K562 (cell line): ENCODE data around the gene EPDR1. TPM values are rescaled to one million over a fixed set of nuclear protein-coding genes. Genes with fewer than 3 reads are reported as not detected.

Source experiments
- CREB1 ChIP-seq, 2 experiments: sonication (generic) in 1 of 2; formaldehyde crosslinking in 1 of 2; IDR thresholded peaks; 2 replicates each; pipeline versions ENCODE4 v1.6.1 to v1.8.0; 2012 to 2022; ENCODE audit warnings: inconsistent platforms in 1 of 2, mild to moderate bottlenecking in 1 of 2, missing genetic modification reagents in 1 of 2, moderate library complexity in 1 of 2
- HNRNPLL ChIP-seq: fragments of 200-400 bp; formaldehyde crosslinking; IDR thresholded peaks from 2 replicates; pipeline ENCODE4 v1.6.1; 2017; ENCODE audit warnings: low read length, low read depth, mild to moderate bottlenecking; ENCODE audit not compliant: poor library complexity, severe bottlenecking
- JUN ChIP-seq, 2 experiments: sonication (generic) in 1 of 2; formaldehyde crosslinking in 1 of 2; IDR thresholded peaks; 2 replicates each; pipeline versions ENCODE4 v1.6.1 to v1.8.0; 2012 to 2022; ENCODE audit warnings: borderline replicate concordance in 2 of 2, mild to moderate bottlenecking in 2 of 2, improper control_type of control experiment in 1 of 2, low read depth in 1 of 2, low read length in 1 of 2, missing genetic modification reagents in 1 of 2
- NFXL1 ChIP-seq: fragments of 450-650 bp; formaldehyde crosslinking; IDR thresholded peaks from 2 replicates; pipeline ENCODE4 v1.4.0; 2021; ENCODE audit warnings: mild to moderate bottlenecking
- OTX1 ChIP-seq: fragments of 450-650 bp; formaldehyde crosslinking; IDR thresholded peaks from 2 replicates; pipeline ENCODE4 v1.4.0; 2022; ENCODE audit warnings: mild to moderate bottlenecking
- TCF15 ChIP-seq: fragments of 250-450 bp; sonication (Bioruptor Pico); IDR thresholded peaks from 2 replicates; pipeline ENCODE4 v1.8.0; 2022; ENCODE audit warnings: moderate library complexity, mild to moderate bottlenecking, inconsistent platforms
- ZBTB1 ChIP-seq: sonication (generic); formaldehyde crosslinking; IDR thresholded peaks from 2 replicates; pipeline ENCODE4 v1.8.1; 2023; ENCODE audit warnings: missing genetic modification reagents, low read depth, mild to moderate bottlenecking, borderline replicate concordance
- polyA plus RNA-seq, 8 experiments: library from polyadenylated mRNA; depleted of rRNA in 4 of 8; stranded (reverse) in 5 of 8; unstranded in 3 of 8; fragments of >200 nt; fragmentation: Nextera tagmentation in 2 of 8; fragmentation: Illumina TruSeq in 1 of 8; extraction: Ambion mirVana in 2 of 8; extraction: Trizol in 1 of 8; gene quantifications; 2 replicates each; pipeline versions ENCODE4 v1.2.1 to v1.2.3, GENCODE V29; 2011 to 2014; ENCODE audit warnings: inconsistent platforms in 1 of 8, missing spikeins in 1 of 8
- total RNA-seq, 7 experiments: library from RNA; depleted of rRNA in 6 of 7; stranded (reverse); fragments of >200 nt in 6 of 7; fragmentation: Illumina TruSeq in 2 of 7; extraction: Trizol in 2 of 7; gene quantifications; 2 replicates each; pipeline versions ENCODE4 v1.2.1 to v1.2.3, GENCODE V29; 2011 to 2021; ENCODE audit warnings: low replicate concordance in 1 of 7
- TF ChIP-seq, protein P1 (sequence below): fragments of 450-650 bp; IDR thresholded peaks from 2 replicates; pipeline ENCODE4 v1.6.1; 2016; ENCODE audit warnings: low read depth
- TF ChIP-seq, protein P2 (sequence below): fragments of 250-450 bp; sonication (Bioruptor Pico); IDR thresholded peaks from 2 replicates; pipeline ENCODE4 v1.4.0; 2020; ENCODE audit warnings: mild to moderate bottlenecking, moderate library complexity

The EPDR1 gene
- total and polyA plus RNA-seq, 9 of the 15 experiments (the other 6 are each of a cell fraction or from before 2014, with no cell fraction given): 0.01 to 0.11 TPM; not detected in 7

DNA sequence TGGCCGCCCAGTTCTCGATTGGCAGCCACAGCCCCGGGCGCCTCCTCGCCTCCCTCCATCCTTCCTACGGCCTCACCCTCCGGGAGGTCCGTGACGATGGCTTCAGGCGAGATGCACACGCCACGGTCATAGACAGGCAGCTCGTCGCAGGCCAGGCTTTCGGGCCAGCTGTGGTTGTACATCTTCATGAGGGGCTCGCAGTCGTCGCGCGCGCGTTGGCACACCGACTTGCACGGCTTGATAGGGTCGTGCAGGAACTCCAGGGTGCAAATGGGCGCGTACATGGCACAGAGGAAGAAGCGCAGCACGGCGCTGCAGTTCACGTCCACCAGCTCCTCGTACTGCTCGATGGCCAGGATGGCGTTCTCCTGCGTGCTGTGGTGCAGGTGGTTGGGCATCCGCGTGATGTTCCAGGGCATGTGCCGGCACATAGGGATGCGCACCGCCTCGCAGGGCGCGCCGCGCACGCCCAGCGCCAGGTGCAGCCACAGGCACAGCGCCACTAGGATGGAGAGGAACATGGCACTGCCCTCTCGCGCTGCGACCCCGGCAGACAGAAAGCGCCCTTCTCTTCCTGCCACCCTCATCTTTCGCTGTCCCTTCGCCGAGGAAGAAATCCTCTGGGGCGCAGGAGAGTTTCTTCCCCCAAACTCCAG is 4.3 kb upstream of the EPDR1 start (continued):
- TF ChIP-seq, protein P1, sequence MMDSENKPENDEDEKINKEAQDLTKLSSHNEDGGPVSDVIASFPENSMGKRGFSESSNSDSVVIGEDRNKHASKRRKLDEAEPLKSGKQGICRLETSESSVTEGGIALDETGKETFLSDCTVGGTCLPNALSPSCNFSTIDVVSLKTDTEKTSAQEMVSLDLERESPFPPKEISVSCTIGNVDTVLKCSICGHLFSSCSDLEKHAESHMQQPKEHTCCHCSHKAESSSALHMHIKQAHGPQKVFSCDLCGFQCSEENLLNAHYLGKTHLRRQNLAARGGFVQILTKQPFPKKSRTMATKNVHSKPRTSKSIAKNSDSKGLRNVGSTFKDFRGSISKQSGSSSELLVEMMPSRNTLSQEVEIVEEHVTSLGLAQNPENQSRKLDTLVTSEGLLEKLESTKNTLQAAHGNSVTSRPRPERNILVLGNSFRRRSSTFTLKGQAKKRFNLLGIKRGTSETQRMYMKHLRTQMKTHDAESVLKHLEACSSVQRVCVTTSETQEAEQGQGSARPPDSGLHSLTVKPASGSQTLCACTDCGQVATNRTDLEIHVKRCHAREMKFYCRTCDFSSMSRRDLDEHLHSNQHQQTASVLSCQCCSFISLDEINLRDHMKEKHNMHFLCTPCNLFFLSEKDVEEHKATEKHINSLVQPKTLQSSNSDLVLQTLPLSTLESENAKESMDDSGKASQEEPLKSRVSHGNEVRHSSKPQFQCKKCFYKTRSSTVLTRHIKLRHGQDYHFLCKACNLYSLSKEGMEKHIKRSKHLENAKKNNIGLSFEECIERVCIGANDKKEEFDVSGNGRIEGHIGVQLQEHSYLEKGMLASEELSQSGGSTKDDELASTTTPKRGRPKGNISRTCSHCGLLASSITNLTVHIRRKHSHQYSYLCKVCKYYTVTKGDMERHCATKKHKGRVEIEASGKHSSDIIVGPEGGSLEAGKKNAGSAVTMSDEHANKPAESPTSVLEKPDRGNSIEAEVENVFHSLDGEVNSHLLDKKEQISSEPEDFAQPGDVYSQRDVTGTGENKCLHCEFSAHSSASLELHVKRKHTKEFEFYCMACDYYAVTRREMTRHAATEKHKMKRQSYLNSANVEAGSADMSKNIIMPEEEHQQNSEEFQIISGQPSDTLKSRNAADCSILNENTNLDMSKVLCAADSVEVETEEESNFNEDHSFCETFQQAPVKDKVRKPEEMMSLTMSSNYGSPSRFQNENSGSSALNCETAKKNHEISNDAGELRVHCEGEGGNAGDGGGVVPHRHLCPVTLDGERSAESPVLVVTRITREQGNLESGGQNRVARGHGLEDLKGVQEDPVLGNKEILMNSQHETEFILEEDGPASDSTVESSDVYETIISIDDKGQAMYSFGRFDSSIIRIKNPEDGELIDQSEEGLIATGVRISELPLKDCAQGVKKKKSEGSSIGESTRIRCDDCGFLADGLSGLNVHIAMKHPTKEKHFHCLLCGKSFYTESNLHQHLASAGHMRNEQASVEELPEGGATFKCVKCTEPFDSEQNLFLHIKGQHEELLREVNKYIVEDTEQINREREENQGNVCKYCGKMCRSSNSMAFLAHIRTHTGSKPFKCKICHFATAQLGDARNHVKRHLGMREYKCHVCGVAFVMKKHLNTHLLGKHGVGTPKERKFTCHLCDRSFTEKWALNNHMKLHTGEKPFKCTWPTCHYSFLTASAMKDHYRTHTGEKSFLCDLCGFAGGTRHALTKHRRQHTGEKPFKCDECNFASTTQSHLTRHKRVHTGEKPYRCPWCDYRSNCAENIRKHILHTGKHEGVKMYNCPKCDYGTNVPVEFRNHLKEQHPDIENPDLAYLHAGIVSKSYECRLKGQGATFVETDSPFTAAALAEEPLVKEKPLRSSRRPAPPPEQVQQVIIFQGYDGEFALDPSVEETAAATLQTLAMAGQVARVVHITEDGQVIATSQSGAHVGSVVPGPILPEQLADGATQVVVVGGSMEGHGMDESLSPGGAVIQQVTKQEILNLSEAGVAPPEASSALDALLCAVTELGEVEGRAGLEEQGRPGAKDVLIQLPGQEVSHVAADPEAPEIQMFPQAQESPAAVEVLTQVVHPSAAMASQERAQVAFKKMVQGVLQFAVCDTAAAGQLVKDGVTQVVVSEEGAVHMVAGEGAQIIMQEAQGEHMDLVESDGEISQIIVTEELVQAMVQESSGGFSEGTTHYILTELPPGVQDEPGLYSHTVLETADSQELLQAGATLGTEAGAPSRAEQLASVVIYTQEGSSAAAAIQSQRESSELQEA: no peak
- TF ChIP-seq HNRNPLL: no peak
- no peak for TF ChIP-seq TCF15 (CRISPR knock-in tag)
- no peak for TF ChIP-seq JUN (IDR thresholded peaks at IDR 0.05; ENCODE audit: borderline replicate concordance, low read depth, low read length)
- TF ChIP-seq JUN (CRISPR knock-in tag; IDR thresholded peaks at IDR 0.05; ENCODE audit: borderline replicate concordance): no peak
- no peak for TF ChIP-seq NFXL1
- TF ChIP-seq, protein P2, sequence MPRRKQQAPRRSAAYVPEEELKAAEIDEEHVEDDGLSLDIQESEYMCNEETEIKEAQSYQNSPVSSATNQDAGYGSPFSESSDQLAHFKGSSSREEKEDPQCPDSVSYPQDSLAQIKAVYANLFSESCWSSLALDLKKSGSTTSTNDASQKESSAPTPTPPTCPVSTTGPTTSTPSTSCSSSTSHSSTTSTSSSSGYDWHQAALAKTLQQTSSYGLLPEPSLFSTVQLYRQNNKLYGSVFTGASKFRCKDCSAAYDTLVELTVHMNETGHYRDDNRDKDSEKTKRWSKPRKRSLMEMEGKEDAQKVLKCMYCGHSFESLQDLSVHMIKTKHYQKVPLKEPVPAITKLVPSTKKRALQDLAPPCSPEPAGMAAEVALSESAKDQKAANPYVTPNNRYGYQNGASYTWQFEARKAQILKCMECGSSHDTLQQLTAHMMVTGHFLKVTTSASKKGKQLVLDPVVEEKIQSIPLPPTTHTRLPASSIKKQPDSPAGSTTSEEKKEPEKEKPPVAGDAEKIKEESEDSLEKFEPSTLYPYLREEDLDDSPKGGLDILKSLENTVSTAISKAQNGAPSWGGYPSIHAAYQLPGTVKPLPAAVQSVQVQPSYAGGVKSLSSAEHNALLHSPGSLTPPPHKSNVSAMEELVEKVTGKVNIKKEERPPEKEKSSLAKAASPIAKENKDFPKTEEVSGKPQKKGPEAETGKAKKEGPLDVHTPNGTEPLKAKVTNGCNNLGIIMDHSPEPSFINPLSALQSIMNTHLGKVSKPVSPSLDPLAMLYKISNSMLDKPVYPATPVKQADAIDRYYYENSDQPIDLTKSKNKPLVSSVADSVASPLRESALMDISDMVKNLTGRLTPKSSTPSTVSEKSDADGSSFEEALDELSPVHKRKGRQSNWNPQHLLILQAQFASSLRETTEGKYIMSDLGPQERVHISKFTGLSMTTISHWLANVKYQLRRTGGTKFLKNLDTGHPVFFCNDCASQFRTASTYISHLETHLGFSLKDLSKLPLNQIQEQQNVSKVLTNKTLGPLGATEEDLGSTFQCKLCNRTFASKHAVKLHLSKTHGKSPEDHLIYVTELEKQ (CRISPR knock-in tag): no peak
- no peak for TF ChIP-seq ZBTB1 (CRISPR knock-in tag)
- TF ChIP-seq OTX1 (CRISPR knock-in tag): no peak
- TF ChIP-seq CREB1 (IDR thresholded peaks at IDR 0.05): no peak
- no peak for TF ChIP-seq CREB1 (CRISPR knock-in tag; IDR thresholded peaks at IDR 0.05)
